GM21825 (cell line): ENCODE data around the gene LEMD2.

Experiments
- ATAC-seq: cut with Tn5 transposase; IDR thresholded peaks from one replicate; pipeline ENCODE4 v1.9.1; 2021; ENCODE audit warnings: mild to moderate bottlenecking, moderate library complexity; ENCODE audit not compliant: unreplicated experiment

The LEMD2 gene

GRCh38 chr6:33820243-33820642, 31.3 kb upstream of the LEMD2 start:
- ATAC-seq: no peak

- no peak for ATAC-seq
Measured at GRCh38 chr6:33819021-33819420, 30.1 kb upstream of the LEMD2 start.

- ATAC-seq: no peak
Measured at GRCh38 chr6:33818293-33818692, 29.4 kb upstream of the LEMD2 start.

- ATAC-seq: no peak
Measured at GRCh38 chr6:33817489-33817888, 28.6 kb upstream of the LEMD2 start.

- ATAC-seq: no peak
Measured at GRCh38 chr6:33816911-33817310, 28.0 kb upstream of the LEMD2 start.

- no peak for ATAC-seq
Measured at GRCh38 chr6:33815854-33816253, 26.9 kb upstream of the LEMD2 start.

GRCh38 chr6:33813990-33814985, 25.4 kb upstream of the LEMD2 start:
- ATAC-seq: no peak

GRCh38 chr6:33813246-33813904, 24.4 kb upstream of the LEMD2 start:
- no peak for ATAC-seq

GRCh38 chr6:33812669-33813068, 23.7 kb upstream of the LEMD2 start:
- ATAC-seq: no peak

GRCh38 chr6:33809594-33809993, 20.7 kb upstream of the LEMD2 start:
- no peak for ATAC-seq

- no peak for ATAC-seq
Measured at GRCh38 chr6:33808641-33809180, 19.8 kb upstream of the LEMD2 start.

GRCh38 chr6:33807606-33808005, 18.7 kb upstream of the LEMD2 start:
- ATAC-seq: no peak

- ATAC-seq: no peak
Measured at GRCh38 chr6:33806841-33807240, 17.9 kb upstream of the LEMD2 start.

- ATAC-seq: no peak
Measured at GRCh38 chr6:33803571-33804053, 14.7 kb upstream of the LEMD2 start, which contains the start of gene MLN. TSS of gene MLN (minus strand) at chr6:33804003. CDS start at chr6:33801163, 2,840 bp downstream.

- no peak for ATAC-seq
Measured at GRCh38 chr6:33802186-33802958, 13.4 kb upstream of the LEMD2 start.

- no peak for ATAC-seq
Measured at GRCh38 chr6:33801611-33802010, 12.7 kb upstream of the LEMD2 start.

GRCh38 chr6:33800248-33800969, 11.5 kb upstream of the LEMD2 start:
- no peak for ATAC-seq

- ATAC-seq: no peak
Measured at GRCh38 chr6:33799454-33800113, 10.7 kb upstream of the LEMD2 start.

- ATAC-seq: no peak
Measured at GRCh38 chr6:33798343-33798848, 9.5 kb upstream of the LEMD2 start.
